Liver (tissue), 9 donors: ENCODE results near the gene ARAP1. TPM values are rescaled to one million over a fixed set of nuclear protein-coding genes. Genes with fewer than 3 reads are reported as not detected.

Experiments used
- DNase-seq: peaks from one replicate; pipeline ENCODE4 v3.0.0-alpha.2; 2017; ENCODE audit warnings: low spot score
- H3K27ac ChIP-seq, 2 donors: one replicate each; pipeline ENCODE4 v1.7.0; 2013; ENCODE audit warnings: inconsistent platforms in 2 of 2, low read length in 2 of 2, control low read depth in 1 of 2, low read depth in 1 of 2, mild to moderate bottlenecking in 1 of 2
- H3K27me3 ChIP-seq, 4 donors: one replicate each; pipeline versions ENCODE4 v1.6.1 to v1.7.0; 2013; ENCODE audit warnings: low read length in 3 of 4, inconsistent platforms in 1 of 4, mild to moderate bottlenecking in 1 of 4, moderate library complexity in 1 of 4; ENCODE audit not compliant: control insufficient read depth in 4 of 4, insufficient read depth in 4 of 4
- H3K36me3 ChIP-seq, 4 donors: one replicate each; pipeline versions ENCODE4 v1.6.1 to v1.7.0; 2013; ENCODE audit warnings: low read length in 3 of 4, mild to moderate bottlenecking in 3 of 4, low read depth in 1 of 4, moderate library complexity in 1 of 4; ENCODE audit not compliant: control insufficient read depth in 4 of 4, insufficient read depth in 3 of 4
- H3K4me1 ChIP-seq, 4 donors: one replicate each; pipeline versions ENCODE4 v1.6.1 to v1.7.0; 2013; ENCODE audit warnings: low read length in 3 of 4, mild to moderate bottlenecking in 3 of 4, moderate library complexity in 1 of 4; ENCODE audit not compliant: control insufficient read depth in 4 of 4, insufficient read depth in 4 of 4
- H3K4me3 ChIP-seq, 3 donors: one replicate each; pipeline versions ENCODE4 v1.6.1 to v1.7.0; 2013; ENCODE audit warnings: low read length in 3 of 3, control low read depth in 1 of 3, low read depth in 1 of 3, mild to moderate bottlenecking in 1 of 3
- H3K9ac ChIP-seq, 2 donors: one replicate each; pipeline ENCODE4 v1.7.0; 2013; ENCODE audit warnings: low read length in 2 of 2, mild to moderate bottlenecking in 2 of 2, moderate library complexity in 2 of 2, control low read depth in 1 of 2, low read depth in 1 of 2
- H3K9me3 ChIP-seq, 4 donors: one replicate each; pipeline versions ENCODE4 v1.6.1 to v1.7.0; 2013; ENCODE audit warnings: low read length in 3 of 4; ENCODE audit not compliant: control insufficient read depth in 4 of 4
- EGR1 ChIP-seq, 2 donors: IDR thresholded peaks; 2 replicates each; pipeline ENCODE4 v1.6.1; 2016 to 2018; ENCODE audit warnings: antibody characterized with exemption in 2 of 2, low read depth in 2 of 2
- FOXA1 ChIP-seq: IDR thresholded peaks from 2 replicates; pipeline ENCODE4 v1.6.1; 2016; ENCODE audit warnings: antibody characterized with exemption
- FOXA2 ChIP-seq: IDR thresholded peaks from 2 replicates; pipeline ENCODE4 v1.6.1; 2016; ENCODE audit warnings: antibody characterized with exemption
- GABPA ChIP-seq, 2 donors: IDR thresholded peaks in 1 of 2; conservative IDR thresholded peaks in 1 of 2; 2 replicates each; pipeline ENCODE4 v1.6.1; 2016; ENCODE audit warnings: antibody characterized with exemption in 2 of 2, mild to moderate bottlenecking in 1 of 2, moderate library complexity in 1 of 2
- HNF4A ChIP-seq, 2 donors: conservative IDR thresholded peaks; 2 replicates each; pipeline ENCODE4 v1.6.1; 2016; ENCODE audit warnings: antibody characterized with exemption in 2 of 2, mild to moderate bottlenecking in 2 of 2
- HNF4G ChIP-seq: IDR thresholded peaks from 2 replicates; pipeline ENCODE4 v1.6.1; 2016; ENCODE audit warnings: antibody characterized with exemption
- JUND ChIP-seq, 2 donors: IDR thresholded peaks; 2 replicates each; pipeline ENCODE4 v1.6.1; 2016; ENCODE audit warnings: antibody characterized with exemption in 2 of 2
- NR2F2 ChIP-seq: IDR thresholded peaks from 2 replicates; pipeline ENCODE4 v1.6.1; 2016; ENCODE audit warnings: antibody characterized with exemption
- RAD21 ChIP-seq, 2 donors: IDR thresholded peaks; 2 replicates each; pipeline ENCODE4 v1.6.1; 2016; ENCODE audit warnings: antibody characterized with exemption in 2 of 2, mild to moderate bottlenecking in 2 of 2
- REST ChIP-seq: IDR thresholded peaks from 2 replicates; pipeline ENCODE4 v1.6.1; 2016; ENCODE audit warnings: antibody characterized with exemption, mild to moderate bottlenecking
- RXRA ChIP-seq, 2 donors: IDR thresholded peaks; 2 replicates each; pipeline ENCODE4 v1.6.1; 2017 to 2018; ENCODE audit warnings: antibody characterized with exemption in 2 of 2, mild to moderate bottlenecking in 1 of 2
- SP1 ChIP-seq: IDR thresholded peaks from 2 replicates; pipeline ENCODE4 v1.6.1; 2018; ENCODE audit warnings: antibody characterized with exemption, mild to moderate bottlenecking
- TAF1 ChIP-seq: conservative IDR thresholded peaks from 2 replicates; pipeline ENCODE4 v1.6.1; 2016; ENCODE audit warnings: antibody characterized with exemption, mild to moderate bottlenecking
- YY1 ChIP-seq: IDR thresholded peaks from 2 replicates; pipeline ENCODE4 v1.6.1; 2016; ENCODE audit warnings: antibody characterized with exemption, mild to moderate bottlenecking
- ZBTB33 ChIP-seq: IDR thresholded peaks from 2 replicates; pipeline ENCODE4 v1.6.1; 2016; ENCODE audit warnings: antibody characterized with exemption
- WGBS: extraction: QIAGEN DNeasy Blood & Tissue Kit; methylation state at CpG from one replicate; pipeline ENCODE4 v1.1.7; 2013; 5-methylcytosine and 5-hydroxymethylcytosine counted together
- polyA plus RNA-seq, 2 donors: library from polyadenylated mRNA; stranded (reverse) in 1 of 2; unstranded in 1 of 2; fragments of 200-250 nt in 1 of 2; fragments of >200 nt in 1 of 2; fragmentation: Nextera tagmentation in 1 of 2; extraction: Ambion mirVana in 1 of 2; gene quantifications; one replicate each; pipeline versions ENCODE4 v1.2.1 to v1.2.3, GENCODE V29; 2013 to 2015
- total RNA-seq, 2 donors: library from RNA; depleted of rRNA; stranded (reverse); fragments of >200 nt; gene quantifications; one replicate each; pipeline ENCODE4 v1.2.3, GENCODE V29; 2014
- TF ChIP-seq, protein P1 (sequence below): IDR thresholded peaks from 2 replicates; pipeline ENCODE4 v1.6.1; 2016; ENCODE audit warnings: antibody characterized with exemption
- TF ChIP-seq, protein P2 (sequence below): fragments of 150-350 bp; IDR thresholded peaks from 2 replicates; pipeline ENCODE4 v1.5.1; 2017; ENCODE audit warnings: improper control_type of control experiment, low read depth, low read length; ENCODE audit not compliant: missing input control
- TF ChIP-seq, protein P3 (sequence below): IDR thresholded peaks from 2 replicates; pipeline ENCODE4 v1.6.1; 2016; ENCODE audit warnings: antibody characterized with exemption
- donor health status: healthy.
- donor health status: healthy.
- donor health status: healthy.
- donor health status: healthy.
- donor health status: healthy.

The ARAP1 gene
- total and polyA plus RNA-seq, 4 donors: 14.4 to 77.8 (median 43.5) TPM

DNA sequence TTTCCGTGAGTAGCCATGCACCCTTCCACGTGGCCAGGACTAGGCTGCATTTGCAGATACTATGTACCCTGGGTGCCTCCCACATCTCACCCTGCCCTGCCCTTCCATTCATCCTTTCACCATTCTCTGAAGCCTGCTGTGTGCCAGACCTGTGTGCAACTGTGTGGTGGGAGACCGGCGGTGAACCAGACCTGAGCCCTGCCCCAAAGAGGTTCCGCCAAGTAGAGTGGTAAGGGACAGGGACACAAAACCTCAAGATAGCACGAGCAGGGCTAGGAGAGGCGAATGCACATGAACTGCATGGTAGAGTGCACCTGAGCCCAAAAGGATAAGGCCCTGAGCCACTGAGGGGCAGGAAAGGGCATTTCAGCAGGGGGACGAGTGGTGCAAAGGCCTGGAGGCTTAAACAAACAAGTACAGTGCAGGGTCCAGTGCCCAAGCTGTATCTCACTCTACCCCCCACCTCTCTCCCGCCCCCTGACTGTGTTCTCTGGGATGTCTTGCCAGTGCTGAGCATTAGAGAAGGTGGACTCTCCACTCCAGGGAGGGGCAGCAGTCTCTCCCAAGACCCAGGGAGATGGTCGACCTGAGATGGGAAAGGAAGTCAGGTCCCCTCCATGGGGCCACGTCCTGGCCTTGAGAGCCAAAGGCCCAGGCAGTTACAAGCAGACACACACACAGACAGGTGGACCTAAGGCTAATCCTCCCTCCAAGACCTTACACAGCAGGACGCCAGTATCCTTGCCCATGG is 14.1 kb upstream of the ARAP1 start:
- H3K4me1 ChIP-seq: peaks cover 17 to 70% (median 55%) of the 10 kb centered on the region in 4 donors
- H3K27ac ChIP-seq: no peak overlapping the region
- no peaks in the 10 kb centered on the region for H3K9me3 ChIP-seq
- no peaks in the 10 kb centered on the region for H3K27me3 ChIP-seq
- TF ChIP-seq, protein P1, sequence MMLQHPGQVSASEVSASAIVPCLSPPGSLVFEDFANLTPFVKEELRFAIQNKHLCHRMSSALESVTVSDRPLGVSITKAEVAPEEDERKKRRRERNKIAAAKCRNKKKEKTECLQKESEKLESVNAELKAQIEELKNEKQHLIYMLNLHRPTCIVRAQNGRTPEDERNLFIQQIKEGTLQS: no peak
- TF ChIP-seq YY1 (no peak), NR2F2 (no peak), HNF4G (peak; percentile 46), HNF4A (conservative IDR thresholded peaks at IDR 0.05) (peak; percentile 83 to 85), RAD21 (IDR thresholded peaks at IDR 0.05) (peak; percentile 18 to 46), GABPA (IDR thresholded peaks at IDR 0.05 in 1 of 2, conservative IDR thresholded peaks at IDR 0.05 in 1 of 2) (no peak), FOXA1 (no peak), JUND (IDR thresholded peaks at IDR 0.05) (peak in 1 of 2 donors; percentile 27), REST (peak; percentile 29), RXRA (IDR thresholded peaks at IDR 0.05) (peak; percentile 78 to 80), ZBTB33 (no peak), FOXA2 (peak; percentile 84), EGR1 (IDR thresholded peaks at IDR 0.05; ENCODE audit: low read depth in 2 of 2) (no peak), SP1 (peak; percentile 44), TAF1 (no peak)
- TF ChIP-seq, protein P2, sequence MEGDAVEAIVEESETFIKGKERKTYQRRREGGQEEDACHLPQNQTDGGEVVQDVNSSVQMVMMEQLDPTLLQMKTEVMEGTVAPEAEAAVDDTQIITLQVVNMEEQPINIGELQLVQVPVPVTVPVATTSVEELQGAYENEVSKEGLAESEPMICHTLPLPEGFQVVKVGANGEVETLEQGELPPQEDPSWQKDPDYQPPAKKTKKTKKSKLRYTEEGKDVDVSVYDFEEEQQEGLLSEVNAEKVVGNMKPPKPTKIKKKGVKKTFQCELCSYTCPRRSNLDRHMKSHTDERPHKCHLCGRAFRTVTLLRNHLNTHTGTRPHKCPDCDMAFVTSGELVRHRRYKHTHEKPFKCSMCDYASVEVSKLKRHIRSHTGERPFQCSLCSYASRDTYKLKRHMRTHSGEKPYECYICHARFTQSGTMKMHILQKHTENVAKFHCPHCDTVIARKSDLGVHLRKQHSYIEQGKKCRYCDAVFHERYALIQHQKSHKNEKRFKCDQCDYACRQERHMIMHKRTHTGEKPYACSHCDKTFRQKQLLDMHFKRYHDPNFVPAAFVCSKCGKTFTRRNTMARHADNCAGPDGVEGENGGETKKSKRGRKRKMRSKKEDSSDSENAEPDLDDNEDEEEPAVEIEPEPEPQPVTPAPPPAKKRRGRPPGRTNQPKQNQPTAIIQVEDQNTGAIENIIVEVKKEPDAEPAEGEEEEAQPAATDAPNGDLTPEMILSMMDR: no peak
- TF ChIP-seq, protein P3, sequence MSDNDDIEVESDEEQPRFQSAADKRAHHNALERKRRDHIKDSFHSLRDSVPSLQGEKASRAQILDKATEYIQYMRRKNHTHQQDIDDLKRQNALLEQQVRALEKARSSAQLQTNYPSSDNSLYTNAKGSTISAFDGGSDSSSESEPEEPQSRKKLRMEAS: no peak
- H3K36me3 ChIP-seq: peaks cover 0 to 4% (median 0%) of the 10 kb centered on the region in 4 donors
- no peak overlapping the region for H3K9ac ChIP-seq
- WGBS: 40% methylated on average over 12 of the region's 12 CpGs
- no peak overlapping the region for H3K4me3 ChIP-seq
- no peak for DNase-seq
